ENCODE measurements around the gene YJU2. TPM values are rescaled to one million over a fixed set of nuclear protein-coding genes. Genes with fewer than 3 reads are reported as not detected.
"Not testable (repeated sequence)": the region's sequence is repeated elsewhere in the genome, so short reads cannot be mapped to it uniquely, and the experiment has no call there.

YJU2 gene
- total RNA-seq, 1 donor from 2014 or later, result 10.2 TPM

DNA sequence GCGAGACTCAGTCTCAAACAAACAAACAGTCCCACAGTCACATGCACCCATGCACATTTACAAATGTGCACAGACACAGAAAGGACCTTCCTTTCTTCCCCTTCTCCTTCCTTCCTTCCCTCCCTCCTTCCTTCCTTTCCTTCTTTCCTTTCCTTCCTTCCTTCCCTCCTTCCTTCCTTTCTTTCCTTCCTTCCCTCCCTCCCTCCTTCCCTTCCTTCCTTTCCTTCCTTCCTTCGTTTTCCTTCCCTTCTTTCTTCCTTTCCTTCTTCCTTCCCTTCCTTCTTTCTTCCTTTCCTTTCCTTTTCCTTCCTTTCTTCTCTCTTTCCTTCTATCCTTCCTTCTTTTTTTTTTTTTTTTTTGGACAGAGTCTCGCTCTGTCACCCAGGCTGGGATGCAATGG lies 33.8 kb upstream of the YJU2 start:
- H3K9me3 ChIP-seq (replicated peaks), result no peaks in the 10 kb centered on the region
- H3K4me3 ChIP-seq, result no peak overlapping the region
- intact Hi-C loops (cut with micrococcal nuclease), result no loop called here
- no peak for DNase-seq
- no peaks in the 10 kb centered on the region for H3K4me1 ChIP-seq
- TF ChIP-seq, protein P1, sequence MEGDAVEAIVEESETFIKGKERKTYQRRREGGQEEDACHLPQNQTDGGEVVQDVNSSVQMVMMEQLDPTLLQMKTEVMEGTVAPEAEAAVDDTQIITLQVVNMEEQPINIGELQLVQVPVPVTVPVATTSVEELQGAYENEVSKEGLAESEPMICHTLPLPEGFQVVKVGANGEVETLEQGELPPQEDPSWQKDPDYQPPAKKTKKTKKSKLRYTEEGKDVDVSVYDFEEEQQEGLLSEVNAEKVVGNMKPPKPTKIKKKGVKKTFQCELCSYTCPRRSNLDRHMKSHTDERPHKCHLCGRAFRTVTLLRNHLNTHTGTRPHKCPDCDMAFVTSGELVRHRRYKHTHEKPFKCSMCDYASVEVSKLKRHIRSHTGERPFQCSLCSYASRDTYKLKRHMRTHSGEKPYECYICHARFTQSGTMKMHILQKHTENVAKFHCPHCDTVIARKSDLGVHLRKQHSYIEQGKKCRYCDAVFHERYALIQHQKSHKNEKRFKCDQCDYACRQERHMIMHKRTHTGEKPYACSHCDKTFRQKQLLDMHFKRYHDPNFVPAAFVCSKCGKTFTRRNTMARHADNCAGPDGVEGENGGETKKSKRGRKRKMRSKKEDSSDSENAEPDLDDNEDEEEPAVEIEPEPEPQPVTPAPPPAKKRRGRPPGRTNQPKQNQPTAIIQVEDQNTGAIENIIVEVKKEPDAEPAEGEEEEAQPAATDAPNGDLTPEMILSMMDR (IDR thresholded peaks at IDR 0.05; ENCODE audit: borderline replicate concordance), result no peak
- no peaks in the 10 kb centered on the region for H3K36me3 ChIP-seq
- no peak overlapping the region for H3K27ac ChIP-seq (replicated peaks)
- peaks cover 46% of the 10 kb centered on the region for H3K27me3 ChIP-seq (ENCODE audit: low read depth)

- peaks cover 27% of the 10 kb centered on the region for H3K27me3 ChIP-seq (ENCODE audit: low read depth)
- H3K27ac ChIP-seq (replicated peaks), result no peak overlapping the region
- H3K4me3 ChIP-seq, result no peak overlapping the region
- DNase-seq, result no peak
- H3K4me1 ChIP-seq, result no peaks in the 10 kb centered on the region
- intact Hi-C loops (cut with micrococcal nuclease), result no loop called here
- H3K9me3 ChIP-seq (replicated peaks), result no peaks in the 10 kb centered on the region
- TF ChIP-seq, protein P1 (IDR thresholded peaks at IDR 0.05; ENCODE audit: borderline replicate concordance), result no peak
- H3K36me3 ChIP-seq, result no peaks in the 10 kb centered on the region
Measured at GRCh38 chr19:4215807-4216206, 31.1 kb upstream of the YJU2 start.

DNA sequence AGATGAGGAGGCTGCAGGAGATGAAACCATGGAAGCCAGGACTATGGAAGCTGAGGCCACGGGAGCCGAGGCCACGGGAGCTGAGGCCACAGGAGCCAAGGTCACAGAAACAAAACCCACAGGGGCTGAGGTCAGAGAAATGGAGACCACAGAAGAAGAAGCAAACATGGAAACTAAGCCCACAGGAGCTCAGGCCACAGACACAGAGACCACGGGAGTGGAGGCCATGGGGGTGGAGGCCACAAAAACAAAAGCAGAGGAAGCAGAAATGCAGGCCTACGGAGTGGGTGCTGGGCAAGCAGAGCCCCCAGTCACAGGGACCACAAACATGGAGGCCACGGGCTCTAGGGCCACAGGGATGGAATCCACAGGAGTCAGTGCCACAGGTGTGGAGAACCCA lies 30.0 kb upstream of the YJU2 start:
- H3K4me1 ChIP-seq, result no peaks in the 10 kb centered on the region
- no peak overlapping the region for H3K4me3 ChIP-seq
- H3K36me3 ChIP-seq, result no peaks in the 10 kb centered on the region
- H3K9me3 ChIP-seq (replicated peaks), result no peaks in the 10 kb centered on the region
- intact Hi-C loops (cut with micrococcal nuclease), result no loop called here
- DNase-seq, result no peak
- no peak overlapping the region for H3K27ac ChIP-seq (replicated peaks)
- peaks cover 17% of the 10 kb centered on the region for H3K27me3 ChIP-seq (ENCODE audit: low read depth)
- TF ChIP-seq, protein P1 (IDR thresholded peaks at IDR 0.05; ENCODE audit: borderline replicate concordance), result no peak

- no peak overlapping the region for H3K27ac ChIP-seq (replicated peaks)
- no peaks in the 10 kb centered on the region for H3K4me1 ChIP-seq
- no peaks in the 10 kb centered on the region for H3K9me3 ChIP-seq (replicated peaks)
- intact Hi-C loops (cut with micrococcal nuclease), result no loop called here
- H3K36me3 ChIP-seq, result no peaks in the 10 kb centered on the region
- peaks cover 12% of the 10 kb centered on the region for H3K27me3 ChIP-seq (ENCODE audit: low read depth)
- TF ChIP-seq, protein P1 (IDR thresholded peaks at IDR 0.05; ENCODE audit: borderline replicate concordance), result no peak
- H3K4me3 ChIP-seq, result no peak overlapping the region
- DNase-seq, result no peak
Measured at GRCh38 chr19:4217429-4218264, 29.2 kb upstream of the YJU2 start.

DNA sequence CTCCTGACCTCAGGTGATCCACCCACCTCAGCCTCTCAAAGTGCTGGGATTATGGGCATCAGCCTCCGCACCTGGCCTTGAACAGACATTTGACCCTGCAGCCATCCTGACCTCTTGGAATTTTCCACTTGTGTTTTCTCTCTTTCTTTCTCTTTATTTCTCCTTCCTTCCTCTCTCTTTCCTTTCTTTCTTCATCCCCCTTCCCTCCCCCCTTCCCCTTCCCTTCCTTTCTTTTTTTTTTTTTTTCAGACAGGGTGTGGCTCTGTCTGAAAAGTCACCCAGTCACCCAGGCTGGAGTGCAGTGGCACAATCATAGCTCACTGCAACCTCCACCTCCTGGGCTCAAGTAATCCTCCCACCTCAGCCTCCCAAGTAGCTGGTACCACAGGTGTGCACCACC lies 28.4 kb upstream of the YJU2 start:
- H3K9me3 ChIP-seq (replicated peaks); H3K4me3 ChIP-seq; intact Hi-C loops (cut with micrococcal nuclease); H3K36me3 ChIP-seq; DNase-seq; H3K27ac ChIP-seq (replicated peaks); H3K4me1 ChIP-seq: not testable (repeated sequence)
- H3K27me3 ChIP-seq (ENCODE audit: low read depth), result peaks cover 11% of the 10 kb centered on the region

DNA sequence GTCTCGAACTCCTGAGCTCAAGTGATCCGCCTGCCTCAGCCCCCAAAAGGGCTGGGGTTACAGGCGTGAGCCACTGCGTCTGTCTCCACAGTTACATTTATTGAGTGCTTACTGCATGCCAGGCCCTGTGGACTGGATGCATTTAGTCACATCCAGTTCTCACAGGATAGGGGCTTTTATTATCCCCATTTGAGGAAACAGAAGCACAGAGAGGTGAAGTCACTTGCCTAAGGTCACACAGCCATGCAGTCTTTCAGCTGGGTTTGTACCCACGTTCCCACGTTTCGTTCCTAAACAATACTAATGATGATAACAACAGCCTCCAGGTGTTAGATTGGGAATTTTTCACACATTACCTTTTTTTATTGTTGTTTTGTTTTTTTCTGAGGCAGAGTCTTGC lies 26.7 kb upstream of the YJU2 start:
- Histone ChIP-seq H3K27me3 (ENCODE audit: low read depth) (peaks cover 10% of the 10 kb centered on the region), H3K36me3 (no peaks in the 10 kb centered on the region), H3K4me3 (no peak overlapping the region), H3K27ac (replicated peaks) (no peak overlapping the region), H3K4me1 (no peaks in the 10 kb centered on the region), H3K9me3 (replicated peaks) (no peaks in the 10 kb centered on the region)
- TF ChIP-seq, protein P1 (IDR thresholded peaks at IDR 0.05; ENCODE audit: borderline replicate concordance), result no peak
- no peak for DNase-seq
- intact Hi-C loops (cut with micrococcal nuclease), result no loop called here
